Heart right ventricle (tissue), 16 donors: Measurements from ENCODE around the gene ANO10. TPM values are rescaled to one million over a fixed set of nuclear protein-coding genes. Genes with fewer than 3 reads are reported as not detected.

Experiments
- ATAC-seq, 8 donors: fragments of 200-7000 bp; cut with Tn5 transposase; one replicate each; pipeline ENCODE4 v1.9.1; 2020; ENCODE audit warnings: mild to moderate bottlenecking in 8 of 8, moderate library complexity in 8 of 8, moderate number of reproducible peaks in 1 of 8
- DNase-seq, 2 donors: peaks; one replicate each; pipeline ENCODE4 v3.0.0-alpha.2; 2020
- H3K27ac ChIP-seq, 10 donors: fragments of 200-600 bp; sonication (generic) in 2 of 10; one replicate each; pipeline versions ENCODE4 v1.5.0 to v1.8.0; 2020 to 2022; ENCODE audit warnings: mild to moderate bottlenecking in 3 of 10
- H3K27me3 ChIP-seq, 7 donors: fragments of 200-600 bp; one replicate each; pipeline ENCODE4 v1.8.0; 2021 to 2022; ENCODE audit warnings: mild to moderate bottlenecking in 2 of 7
- H3K36me3 ChIP-seq, 9 donors: fragments of 200-600 bp; sonication (generic) in 1 of 9; one replicate each; pipeline versions ENCODE4 v1.5.0 to v1.8.0; 2020 to 2022; ENCODE audit warnings: mild to moderate bottlenecking in 2 of 9
- H3K4me1 ChIP-seq, 9 donors: fragments of 200-600 bp; sonication (generic) in 1 of 9; one replicate each; pipeline versions ENCODE4 v1.5.0 to v1.8.0; 2020 to 2022; ENCODE audit warnings: mild to moderate bottlenecking in 4 of 9
- H3K4me3 ChIP-seq, 10 donors: fragments of 200-600 bp; sonication (generic) in 2 of 10; one replicate each; pipeline versions ENCODE4 v1.5.0 to v1.8.0; 2020 to 2022; ENCODE audit warnings: mild to moderate bottlenecking in 7 of 10, moderate library complexity in 2 of 10
- H3K9me3 ChIP-seq, 11 donors: fragments of 200-600 bp in 10 of 11; sonication (generic) in 2 of 11; one replicate each; pipeline versions ENCODE4 v1.5.0 to v1.8.0; 2013 to 2022; ENCODE audit warnings: mild to moderate bottlenecking in 2 of 11, control low read depth in 1 of 11, moderate library complexity in 1 of 11
- CTCF ChIP-seq, 9 donors: fragments of 200-600 bp; sonication (generic) in 2 of 9; IDR thresholded peaks; one replicate each; pipeline versions ENCODE4 v1.5.0 to v1.8.0; 2021 to 2022; ENCODE audit warnings: antibody characterized with exemption in 9 of 9, mild to moderate bottlenecking in 5 of 9, moderate library complexity in 1 of 9
- WGBS, 2 donors: extraction: QIAGEN DNeasy Blood & Tissue Kit; methylation state at CpG; one replicate each; pipeline ENCODE4 v1.1.7; 2013; ENCODE audit warnings: inconsistent platforms in 1 of 2; 5-methylcytosine and 5-hydroxymethylcytosine counted together
- intact Hi-C, 10 donors: fragments of 100-400 bp; cut with DNase I; formaldehyde crosslinking; loops; one replicate each; pipeline versions ENCODE4 v1.11.1 to v1.14.2; 2022
- polyA plus RNA-seq, 2 donors: library from polyadenylated mRNA; stranded (reverse); fragments of 200-250 nt; gene quantifications; one replicate each; pipeline ENCODE4 v1.2.3, GENCODE V29; 2013
- total RNA-seq, 10 donors: library from RNA; stranded (reverse); fragmentation: NEBNext Ultra II Directional in 3 of 10; extraction: Animal tissue kit (Norgen Biotek cat#: 25700) in 3 of 10; gene quantifications; one replicate each; pipeline versions ENCODE4 v1.2.1 to v1.2.4, GENCODE V29; 2021 to 2023
- donor health status: Arrhythmogenic right ventricular cardiomyopathy.
- donor health status: ischemic (EF 13 %, LVEDD 7.1; RV severe dilation, severe dysfunction).
- donor health status: healthy with polysubstance abuse.
- donor health status: DM: no; HTN: yes; CAD: no.
- donor health status: DM: no; HTN: no; CAD: no.
- donor health status: ischemic (EF 25% LVEDD 6.9; RV normal size, moderate dysfunction).
- donor health status: ischemic (EF 25% LVEDD 5.7; RV mildly dilated, moderate dysfunction).
- donor health status: healthy.
- donor health status: DM: yes; HTN: yes; CAD: no.
- donor health status: Ischemic cardiomyopathy.
- donor health status: ischemic (EF 35%, LVEDD 5.7; RV mildly dilated, moderate dysfunction).
- donor health status: nonischemic (EF 11% LVEDD 7.7; RV severe dilation, severe dysfunction).
- donor health status: DM: yes; HTN: yes; CAD: no.
- donor health status: PGD.
- donor health status: ischemic (EF 29% LVEDD 5.4; RV normal size, mild dysfunction).
- donor health status: nonischemic (EF 23%, LVEDD 6.1; RV moderate dilation, normal function).

The ANO10 gene
- total and polyA plus RNA-seq, 12 donors, result 7.1 to 24.2 (median 13.3) TPM

- no peak for DNase-seq
- ATAC-seq, result peak; percentile 62 to 88 (median 74)
- Histone ChIP-seq H3K36me3 (peaks cover 0 to 14% (median 0%) of the 10 kb centered on the region in 9 donors), H3K9me3 (peaks cover 0 to 6% (median 0%) of the 10 kb centered on the region in 11 donors), H3K27ac (peak overlapping the region; percentile 10 to 86 (median 75)), H3K27me3 (no peaks in the 10 kb centered on the region), H3K4me1 (peaks cover 4 to 86% (median 64%) of the 10 kb centered on the region in 9 donors), H3K4me3 (no peak overlapping the region)
- no peak for TF ChIP-seq CTCF (IDR thresholded peaks at IDR 0.05)
- 27 to 28% methylated on average over 3 of the region's 3 CpGs for WGBS, 2 donors
- intact Hi-C loops, result loop anchor here in 2 of 10 donors (5.0 to 10.0 kb wide), 2 partner anchors 40 to 178 kb away; partner anchors contain the start of gene SNRK (in 1 of the 2)
Measured at GRCh38 chr3:43326891-43327581, 294.8 kb downstream of the ANO10 start.

GRCh38 chr3:43323541-43323940 is 298.3 kb downstream of the ANO10 start:
- H3K27me3 ChIP-seq, result no peaks in the 10 kb centered on the region
- peaks cover 4 to 89% (median 74%) of the 10 kb centered on the region in 9 donors for H3K4me1 ChIP-seq
- H3K36me3 ChIP-seq, result peaks cover 0 to 23% (median 0%) of the 10 kb centered on the region in 9 donors
- DNase-seq, result no peak
- peaks cover 0 to 6% (median 0%) of the 10 kb centered on the region in 11 donors for H3K9me3 ChIP-seq
- H3K27ac ChIP-seq, result no peak overlapping the region
- ATAC-seq, result no peak
- intact Hi-C loops, result loop anchor here in 1 of 10 donors (5.0 to 10.0 kb wide), 2 partner anchors 36 to 181 kb away; partner anchors contain the start of gene SNRK
- no peak overlapping the region for H3K4me3 ChIP-seq
- 95 to 100% methylated on average over 1 of the region's 1 CpG for WGBS, 2 donors
- no peak for TF ChIP-seq CTCF (IDR thresholded peaks at IDR 0.05)

- H3K4me3 ChIP-seq, result no peak overlapping the region
- no peak for TF ChIP-seq CTCF (IDR thresholded peaks at IDR 0.05)
- peak overlapping the region in 7 of 10 donors; percentile 0 to 85 (median 69) for H3K27ac ChIP-seq
- ATAC-seq, result no peak
- peaks cover 0 to 89% (median 74%) of the 10 kb centered on the region in 9 donors for H3K4me1 ChIP-seq
- DNase-seq, result no peak
- H3K27me3 ChIP-seq, result no peaks in the 10 kb centered on the region
- intact Hi-C loops, result loop anchor here in 1 of 10 donors (5.0 to 10.0 kb wide), 2 partner anchors 33 to 185 kb away; partner anchors contain the start of gene SNRK
- H3K36me3 ChIP-seq, result peaks cover 0 to 32% (median 0%) of the 10 kb centered on the region in 9 donors
- 92% methylated on average over 5 of the region's 5 CpGs for WGBS, 2 donors
- H3K9me3 ChIP-seq, result peaks cover 0 to 6% (median 0%) of the 10 kb centered on the region in 11 donors
Measured at GRCh38 chr3:43320288-43320687, 301.5 kb downstream of the ANO10 start.

DNA sequence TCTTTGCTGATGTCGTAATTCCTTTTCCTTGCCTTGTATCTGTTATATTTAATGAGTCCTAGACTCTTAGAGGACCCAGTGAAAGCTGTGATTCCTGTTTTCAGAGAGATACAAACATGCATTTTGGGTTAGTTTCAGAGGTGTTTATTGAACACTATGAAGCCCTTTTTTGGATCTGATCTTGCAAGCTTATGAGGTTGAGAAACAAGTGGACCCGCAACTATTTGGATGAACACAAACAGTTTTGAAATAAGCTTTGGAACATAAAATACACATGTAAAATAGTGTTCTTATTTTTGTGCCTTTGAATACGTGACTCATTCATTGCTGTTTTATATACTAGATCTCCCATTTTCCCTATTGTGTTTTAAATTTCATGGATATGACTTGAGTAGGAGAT is 302.0 kb downstream of the ANO10 start:
- Histone ChIP-seq H3K27ac (peak overlapping the region in 7 of 10 donors; percentile 13 to 85 (median 72)), H3K4me1 (peaks cover 0 to 89% (median 74%) of the 10 kb centered on the region in 9 donors), H3K36me3 (peaks cover 0 to 32% (median 0%) of the 10 kb centered on the region in 9 donors), H3K27me3 (no peaks in the 10 kb centered on the region), H3K9me3 (peaks cover 0 to 6% (median 0%) of the 10 kb centered on the region in 11 donors), H3K4me3 (no peak overlapping the region)
- ATAC-seq (no peak), DNase-seq (no peak)
- WGBS, 2 donors, result 87 to 88% methylated on average over 3 of the region's 3 CpGs
- TF ChIP-seq CTCF (IDR thresholded peaks at IDR 0.05), result no peak
- intact Hi-C loops, result loop anchor here in 1 of 10 donors (5.0 to 10.0 kb wide), 2 partner anchors 32 to 185 kb away; partner anchors contain the start of gene SNRK
